ENCODE data around the gene S100A5. TPM values are rescaled to one million over a fixed set of nuclear protein-coding genes. Genes with fewer than 3 reads are reported as not detected.

The S100A5 gene
- total RNA-seq, 3 donors from 2014 or later, result not detected

DNA sequence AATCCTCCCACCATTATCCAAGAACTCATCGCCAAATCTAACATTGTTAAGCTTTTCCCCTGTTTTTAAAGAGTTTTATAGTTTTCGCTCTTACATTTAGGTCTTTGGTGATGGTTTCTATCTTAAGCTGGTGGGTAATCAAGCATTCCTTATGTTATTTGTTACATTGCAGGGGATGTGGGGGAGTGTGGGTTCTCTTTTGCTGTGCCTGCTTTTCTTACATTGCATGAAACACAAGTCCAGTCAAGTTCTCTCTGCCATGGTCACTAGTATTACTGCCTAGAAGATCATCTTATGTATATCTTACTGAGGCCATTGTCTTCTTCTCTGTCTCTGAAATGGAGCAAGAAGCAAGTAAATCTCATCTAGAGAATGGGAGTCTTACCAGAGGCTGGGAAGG lies 53.0 kb downstream of the S100A5 start:
- Histone ChIP-seq H3K9me3 (no peaks in the 10 kb centered on the region), H3K4me3 (no peak overlapping the region), H3K4me1 (ENCODE audit: low read depth) (no peaks in the 10 kb centered on the region), H3K36me3 (ENCODE audit: low read depth) (no peaks in the 10 kb centered on the region)
- ATAC-seq, result no peak
- TF ChIP-seq, protein P1, sequence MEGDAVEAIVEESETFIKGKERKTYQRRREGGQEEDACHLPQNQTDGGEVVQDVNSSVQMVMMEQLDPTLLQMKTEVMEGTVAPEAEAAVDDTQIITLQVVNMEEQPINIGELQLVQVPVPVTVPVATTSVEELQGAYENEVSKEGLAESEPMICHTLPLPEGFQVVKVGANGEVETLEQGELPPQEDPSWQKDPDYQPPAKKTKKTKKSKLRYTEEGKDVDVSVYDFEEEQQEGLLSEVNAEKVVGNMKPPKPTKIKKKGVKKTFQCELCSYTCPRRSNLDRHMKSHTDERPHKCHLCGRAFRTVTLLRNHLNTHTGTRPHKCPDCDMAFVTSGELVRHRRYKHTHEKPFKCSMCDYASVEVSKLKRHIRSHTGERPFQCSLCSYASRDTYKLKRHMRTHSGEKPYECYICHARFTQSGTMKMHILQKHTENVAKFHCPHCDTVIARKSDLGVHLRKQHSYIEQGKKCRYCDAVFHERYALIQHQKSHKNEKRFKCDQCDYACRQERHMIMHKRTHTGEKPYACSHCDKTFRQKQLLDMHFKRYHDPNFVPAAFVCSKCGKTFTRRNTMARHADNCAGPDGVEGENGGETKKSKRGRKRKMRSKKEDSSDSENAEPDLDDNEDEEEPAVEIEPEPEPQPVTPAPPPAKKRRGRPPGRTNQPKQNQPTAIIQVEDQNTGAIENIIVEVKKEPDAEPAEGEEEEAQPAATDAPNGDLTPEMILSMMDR (IDR thresholded peaks at IDR 0.05), result no peak
- intact Hi-C loops (cut with DNase I, micrococcal nuclease), result no loop called here
- DNase-seq, result no peak

Other genes starting within 250 kb of the S100A5 start
- gene PGLYRP3, start 228.0 kb downstream of the S100A5 start, total RNA-seq, result not detected
- not detected for gene PGLYRP4, start 192.1 kb downstream of the S100A5 start, total RNA-seq
- 100 to 1,000 TPM in 1 of 3 donors, 10 to 100 TPM in 1, 1 to 10 TPM in 1; 5.5 to 151 (median 75.0) TPM for gene S100A9, start 183.1 kb downstream of the S100A5 start, total RNA-seq
- gene S100A12, start 165.3 kb downstream of the S100A5 start, total RNA-seq, result 1 to 10 TPM in 1 of 3 donors, under 1 TPM in 1, not detected in 1; 0.87 to 1.5 TPM
- gene S100A8, start 149.9 kb downstream of the S100A5 start, total RNA-seq, result 10 to 100 TPM in 2 of 3 donors, 1 to 10 TPM in 1; 3.4 to 90.6 (median 22.4) TPM
- gene S100A7A, start 124.4 kb downstream of the S100A5 start, total RNA-seq, result not detected
- not detected for gene S100A7, start 80.3 kb downstream of the S100A5 start, total RNA-seq
- 1,000 to 10,000 TPM; 1,327 to 1,659 (median 1,382) TPM for gene S100A6, start 4.9 kb downstream of the S100A5 start, total RNA-seq
- 100 to 1,000 TPM in 2 of 3 donors, 10 to 100 TPM in 1; 28.9 to 176 (median 141) TPM for gene S100A4, start 4.9 kb upstream of the S100A5 start, total RNA-seq
- 1 to 10 TPM in 1 of 3 donors, under 1 TPM in 1, not detected in 1; 0.85 to 2.2 TPM for gene S100A3, start 8.3 kb upstream of the S100A5 start, total RNA-seq
- gene S100A2, start 24.9 kb upstream of the S100A5 start, total RNA-seq, result 1 to 10 TPM in 2 of 3 donors, not detected in 1; 1.3 to 1.9 TPM
- gene S100A16, start 72.2 kb upstream of the S100A5 start, total RNA-seq, result 100 to 1,000 TPM in 2 of 3 donors, 10 to 100 TPM in 1; 79.9 to 156 (median 139) TPM
- 100 to 1,000 TPM; 122 to 361 (median 325) TPM for gene S100A14, start 75.4 kb upstream of the S100A5 start, total RNA-seq
- 100 to 1,000 TPM in 1 of 3 donors, 10 to 100 TPM in 2; 42.3 to 102 (median 43.9) TPM for gene S100A13, start 86.6 kb upstream of the S100A5 start, total RNA-seq
- 1 to 10 TPM in 2 of 3 donors, under 1 TPM in 1; 0.20 to 5.6 (median 2.4) TPM for gene S100A1, start 87.5 kb upstream of the S100A5 start, total RNA-seq
- gene CHTOP, start 93.1 kb upstream of the S100A5 start, total RNA-seq, result 10 to 100 TPM; 64.2 to 71.8 (median 71.6) TPM
- gene SNAPIN, start 117.8 kb upstream of the S100A5 start, total RNA-seq, result 10 to 100 TPM; 22.6 to 33.7 (median 25.4) TPM
- 100 to 1,000 TPM in 1 of 3 donors, 10 to 100 TPM in 2; 78.4 to 126 (median 81.3) TPM for gene ILF2, start 130.1 kb upstream of the S100A5 start, total RNA-seq
- 10 to 100 TPM in 1 of 3 donors, 1 to 10 TPM in 2; 2.3 to 16.4 (median 6.0) TPM for gene NPR1, start 137.8 kb upstream of the S100A5 start, total RNA-seq
- 10 to 100 TPM; 30.6 to 52.3 (median 36.1) TPM for gene INTS3, start 187.1 kb upstream of the S100A5 start, total RNA-seq
- 10 to 100 TPM; 17.9 to 35.1 (median 22.9) TPM for gene SLC27A3, start 234.5 kb upstream of the S100A5 start, total RNA-seq

Measured in mucosa of descending colon (tissue), 3 donors.